22Rv1 (cell line): ENCODE measurements around the gene CLEC2L.

Experiments used
- H3K27ac ChIP-seq: fragments of 450-650 bp; 2 replicates; pipeline ENCODE4 v1.5.1; 2017
- ZFX ChIP-seq: fragments of 450-650 bp; IDR thresholded peaks from 2 replicates; pipeline ENCODE4 v1.6.1; 2017; ENCODE audit warnings: antibody characterized with exemption, borderline replicate concordance
- TF ChIP-seq, protein P1 (sequence below): fragments of 450-650 bp; IDR thresholded peaks from 2 replicates; pipeline ENCODE4 v1.5.1; 2017; ENCODE audit warnings: mild to moderate bottlenecking

Gene CLEC2L

DNA sequence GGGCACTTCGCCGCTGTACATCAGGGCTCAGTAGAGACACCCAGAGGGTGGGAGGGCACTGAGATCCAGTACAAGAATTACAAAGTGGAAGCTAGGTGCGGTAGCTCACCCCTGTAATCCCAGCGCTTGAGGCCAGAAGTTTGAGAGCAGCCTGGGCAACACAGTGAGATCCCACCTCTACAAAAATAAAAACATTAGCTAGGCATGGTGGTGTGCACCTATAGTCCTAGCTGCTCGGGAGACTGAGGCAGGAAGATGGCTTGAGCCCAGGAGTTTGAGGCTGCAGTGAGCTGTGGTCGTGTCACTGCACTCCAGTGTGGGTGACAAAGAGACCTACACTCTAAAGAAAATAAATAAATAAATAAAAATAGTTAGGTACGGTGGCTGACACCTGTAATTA lies 64.0 kb downstream of the CLEC2L start:
- TF ChIP-seq ZFX, result no peak
- TF ChIP-seq, protein P1, sequence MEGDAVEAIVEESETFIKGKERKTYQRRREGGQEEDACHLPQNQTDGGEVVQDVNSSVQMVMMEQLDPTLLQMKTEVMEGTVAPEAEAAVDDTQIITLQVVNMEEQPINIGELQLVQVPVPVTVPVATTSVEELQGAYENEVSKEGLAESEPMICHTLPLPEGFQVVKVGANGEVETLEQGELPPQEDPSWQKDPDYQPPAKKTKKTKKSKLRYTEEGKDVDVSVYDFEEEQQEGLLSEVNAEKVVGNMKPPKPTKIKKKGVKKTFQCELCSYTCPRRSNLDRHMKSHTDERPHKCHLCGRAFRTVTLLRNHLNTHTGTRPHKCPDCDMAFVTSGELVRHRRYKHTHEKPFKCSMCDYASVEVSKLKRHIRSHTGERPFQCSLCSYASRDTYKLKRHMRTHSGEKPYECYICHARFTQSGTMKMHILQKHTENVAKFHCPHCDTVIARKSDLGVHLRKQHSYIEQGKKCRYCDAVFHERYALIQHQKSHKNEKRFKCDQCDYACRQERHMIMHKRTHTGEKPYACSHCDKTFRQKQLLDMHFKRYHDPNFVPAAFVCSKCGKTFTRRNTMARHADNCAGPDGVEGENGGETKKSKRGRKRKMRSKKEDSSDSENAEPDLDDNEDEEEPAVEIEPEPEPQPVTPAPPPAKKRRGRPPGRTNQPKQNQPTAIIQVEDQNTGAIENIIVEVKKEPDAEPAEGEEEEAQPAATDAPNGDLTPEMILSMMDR, result no peak
- H3K27ac ChIP-seq, result no peak overlapping the region

DNA sequence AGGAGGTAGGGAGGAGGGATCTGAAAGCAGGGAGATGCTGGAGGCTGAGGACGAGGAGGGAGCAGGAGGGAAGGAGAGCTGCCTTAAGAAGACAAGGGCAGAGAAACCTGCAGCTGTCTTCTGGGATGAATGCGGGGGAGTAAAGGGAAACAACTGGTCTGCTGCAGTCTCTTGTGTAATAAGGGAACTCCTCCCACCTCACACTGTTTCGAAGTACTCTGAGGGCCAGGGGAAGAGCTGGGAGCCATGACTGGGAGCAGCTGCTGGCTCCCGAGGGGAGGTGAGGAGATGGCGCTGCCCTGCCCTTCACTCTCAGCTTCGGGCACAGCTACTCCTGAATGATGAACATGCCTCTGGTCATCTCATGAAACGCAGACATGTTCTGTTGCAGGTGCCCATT lies 65.1 kb downstream of the CLEC2L start:
- no peak overlapping the region for H3K27ac ChIP-seq
- TF ChIP-seq, protein P1, result no peak
- no peak for TF ChIP-seq ZFX

DNA sequence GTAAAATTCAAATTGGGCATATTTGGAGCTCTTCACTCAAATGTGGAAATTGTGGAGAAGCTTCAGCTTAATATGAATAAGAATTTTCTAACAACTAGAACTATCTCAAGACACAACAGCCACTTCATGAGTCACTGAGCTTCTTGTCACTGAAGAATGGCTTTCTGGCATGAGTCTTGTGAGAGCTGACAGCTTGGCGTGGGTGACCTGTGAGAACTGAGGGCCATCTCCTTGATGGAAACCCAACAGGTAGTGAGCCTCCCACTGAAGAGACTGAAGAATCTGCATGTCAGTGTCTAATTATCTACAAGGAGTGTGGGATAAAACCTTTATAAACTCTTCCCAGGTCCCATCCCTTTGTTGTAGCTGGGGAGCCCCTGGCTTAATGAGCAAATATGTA lies 66.0 kb downstream of the CLEC2L start:
- TF ChIP-seq ZFX, result no peak
- TF ChIP-seq, protein P1, result no peak
- H3K27ac ChIP-seq, result no peak overlapping the region

DNA sequence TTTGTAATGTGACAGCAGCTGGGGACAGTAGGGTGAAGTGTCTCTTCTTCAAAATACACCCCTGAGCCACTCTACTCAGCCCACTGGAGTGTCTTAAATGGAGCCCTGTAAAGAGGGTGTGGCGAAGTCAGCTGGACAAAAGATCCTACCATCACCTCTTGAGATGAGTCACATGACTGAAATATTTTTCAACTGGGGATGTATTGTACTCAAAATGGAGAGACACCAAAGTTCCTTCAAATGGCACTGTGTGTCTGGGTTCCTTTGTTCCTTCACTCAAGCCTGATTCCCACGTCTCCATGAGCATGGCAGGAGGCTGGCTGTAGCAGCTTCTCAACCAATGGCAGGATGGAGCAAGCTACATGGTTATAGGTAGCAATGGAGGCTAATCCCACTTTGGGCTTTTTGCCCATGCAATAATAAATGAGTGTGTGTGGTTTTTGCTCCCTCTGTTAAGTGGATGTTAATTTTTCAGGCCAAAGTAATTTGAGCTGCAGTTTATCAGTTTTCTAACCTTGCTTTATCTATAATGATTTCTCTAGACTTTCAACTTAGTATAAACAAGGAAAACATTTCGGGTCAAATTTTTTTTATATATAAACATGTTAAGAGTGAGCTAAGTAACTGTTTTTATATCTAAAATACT lies 68.2 kb downstream of the CLEC2L start:
- TF ChIP-seq, protein P1, result no peak
- TF ChIP-seq ZFX, result no peak
- no peak overlapping the region for H3K27ac ChIP-seq

DNA sequence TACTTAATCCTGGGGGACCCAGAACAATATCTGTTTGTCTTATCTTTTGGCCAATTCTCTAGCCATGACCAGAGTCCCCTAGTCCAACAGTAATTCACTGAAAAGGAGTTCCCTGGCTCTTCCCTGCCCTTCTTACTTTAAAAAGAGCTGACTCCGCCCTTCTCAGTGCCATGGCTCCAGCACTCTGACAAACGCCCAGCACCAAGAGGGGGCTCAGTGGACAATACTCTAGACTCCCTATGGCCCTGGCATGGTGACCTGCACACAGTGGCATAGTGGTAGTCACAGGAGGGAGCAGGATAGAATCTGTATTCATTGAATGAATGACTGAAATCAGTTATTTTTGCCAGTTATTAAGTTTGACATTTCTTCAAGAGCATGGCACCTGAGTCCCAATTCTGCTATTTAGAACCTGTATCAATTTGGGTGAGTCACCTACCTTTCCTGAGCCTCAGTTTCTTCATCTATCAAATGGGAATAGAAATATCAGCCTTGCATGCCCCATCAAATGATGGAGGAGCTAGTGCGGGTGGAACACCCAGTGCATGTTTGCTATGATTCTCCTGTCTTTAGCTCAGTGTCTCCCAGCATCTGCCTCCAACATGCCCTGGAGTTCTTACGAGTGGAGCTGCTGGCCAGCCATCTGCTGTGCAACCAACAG lies 69.4 kb downstream of the CLEC2L start:
- TF ChIP-seq ZFX, result no peak
- TF ChIP-seq, protein P1, result no peak
- H3K27ac ChIP-seq, result no peak overlapping the region

DNA sequence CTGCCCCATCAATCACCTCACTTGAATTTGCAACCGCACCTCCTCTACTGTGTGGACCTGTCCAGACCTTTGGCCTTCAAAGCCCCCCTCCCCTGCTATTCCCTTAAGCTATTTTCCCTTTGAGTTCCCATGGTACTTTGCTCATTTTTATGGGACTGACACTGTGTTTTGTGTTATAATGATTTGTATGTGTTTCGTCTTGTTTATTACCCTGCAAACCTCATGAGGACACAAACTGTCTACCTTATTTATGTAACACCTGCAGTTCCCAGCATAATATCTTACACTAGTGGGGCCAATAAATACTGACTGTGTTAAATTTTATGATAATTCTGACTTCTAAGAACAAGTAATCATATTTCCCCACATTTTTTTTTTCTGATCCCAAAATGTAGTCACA lies 70.6 kb downstream of the CLEC2L start:
- H3K27ac ChIP-seq, result no peak overlapping the region
- TF ChIP-seq, protein P1, result no peak
- TF ChIP-seq ZFX, result no peak
